Endothelial cell of hepatic sinusoid (primary cell): Measurements from ENCODE around the gene MEIS3.

Experiments used
- in situ Hi-C: cut with HindIII; loops from 2 replicates; pipeline ENCODE4 v1.10.0; 2017; ENCODE audit warnings: low sequenced_read_pairs

MEIS3 gene

GRCh38 chr19:47436712-47437401 is 17.5 kb upstream of the MEIS3 start:
- in situ Hi-C loops, result no loop called here

GRCh38 chr19:47435883-47436417 is 16.6 kb upstream of the MEIS3 start:
- in situ Hi-C loops, result no loop called here

GRCh38 chr19:47435196-47435595 is 15.9 kb upstream of the MEIS3 start:
- in situ Hi-C loops, result no loop called here

- in situ Hi-C loops, result no loop called here
Measured at GRCh38 chr19:47434088-47434487, 14.8 kb upstream of the MEIS3 start.

- in situ Hi-C loops, result no loop called here
Measured at GRCh38 chr19:47433121-47433520, 13.8 kb upstream of the MEIS3 start.

GRCh38 chr19:47432499-47432898 is 13.2 kb upstream of the MEIS3 start:
- in situ Hi-C loops, result no loop called here

GRCh38 chr19:47432091-47432490 is 12.8 kb upstream of the MEIS3 start:
- in situ Hi-C loops, result no loop called here

- in situ Hi-C loops, result no loop called here
Measured at GRCh38 chr19:47430041-47430802, 10.9 kb upstream of the MEIS3 start.

- in situ Hi-C loops, result no loop called here
Measured at GRCh38 chr19:47429140-47429793, 9.9 kb upstream of the MEIS3 start.

- in situ Hi-C loops, result no loop called here
Measured at GRCh38 chr19:47428177-47428894, 9.0 kb upstream of the MEIS3 start.

GRCh38 chr19:47427241-47428176 is 8.2 kb upstream of the MEIS3 start:
- in situ Hi-C loops, result no loop called here

- in situ Hi-C loops, result no loop called here
Measured at GRCh38 chr19:47423203-47423882, 4.0 kb upstream of the MEIS3 start.

- in situ Hi-C loops, result no loop called here
Measured at GRCh38 chr19:47422417-47423163, 3.3 kb upstream of the MEIS3 start.

- in situ Hi-C loops, result no loop called here
Measured at GRCh38 chr19:47421844-47422395, 2.6 kb upstream of the MEIS3 start.

- in situ Hi-C loops, result no loop called here
Measured at GRCh38 chr19:47421244-47421786, 2.0 kb upstream of the MEIS3 start.

- in situ Hi-C loops, result no loop called here
Measured at GRCh38 chr19:47419789-47420188, 462 bp upstream of the MEIS3 start.

GRCh38 chr19:47418692-47419029 is 666 bp downstream of the MEIS3 start:
- in situ Hi-C loops, result no loop called here
